Measurements from ENCODE around the gene LRRN2.

The LRRN2 gene

DNA sequence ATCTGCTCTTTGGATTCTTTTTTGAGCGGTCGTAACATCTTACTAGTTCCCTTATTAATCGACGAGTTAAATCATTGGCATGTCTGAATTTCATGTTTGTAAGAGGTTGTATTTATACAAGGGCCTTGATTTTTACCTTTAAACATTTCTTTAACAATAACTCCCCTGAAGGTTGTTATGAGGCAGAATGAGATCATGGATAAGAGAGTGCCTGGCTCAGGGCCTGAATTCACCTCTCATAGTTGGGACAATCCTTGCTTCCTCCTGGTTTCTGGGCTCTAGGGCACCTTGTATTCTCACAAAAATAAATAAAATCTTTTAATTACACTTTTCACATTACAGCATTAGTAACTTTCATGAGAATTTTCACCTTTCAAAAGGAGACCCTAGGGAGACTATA lies 113.9 kb downstream of the LRRN2 start:
- TF ChIP-seq TAF1 (IDR thresholded peaks at IDR 0.05; ENCODE audit: borderline replicate concordance, insufficient read depth, low read length) (no peak), SIN3A (IDR thresholded peaks at IDR 0.05; ENCODE audit: borderline replicate concordance, insufficient read depth, low read length) (no peak), POLR2AphosphoS5 (IDR thresholded peaks at IDR 0.05; ENCODE audit: low read depth, low read length) (no peak), FOXP2 (optimal IDR thresholded peaks at IDR 0.05; ENCODE audit: borderline replicate concordance, extremely low read depth, extremely low read length, insufficient read depth) (no peak)
- TF ChIP-seq, protein P1, sequence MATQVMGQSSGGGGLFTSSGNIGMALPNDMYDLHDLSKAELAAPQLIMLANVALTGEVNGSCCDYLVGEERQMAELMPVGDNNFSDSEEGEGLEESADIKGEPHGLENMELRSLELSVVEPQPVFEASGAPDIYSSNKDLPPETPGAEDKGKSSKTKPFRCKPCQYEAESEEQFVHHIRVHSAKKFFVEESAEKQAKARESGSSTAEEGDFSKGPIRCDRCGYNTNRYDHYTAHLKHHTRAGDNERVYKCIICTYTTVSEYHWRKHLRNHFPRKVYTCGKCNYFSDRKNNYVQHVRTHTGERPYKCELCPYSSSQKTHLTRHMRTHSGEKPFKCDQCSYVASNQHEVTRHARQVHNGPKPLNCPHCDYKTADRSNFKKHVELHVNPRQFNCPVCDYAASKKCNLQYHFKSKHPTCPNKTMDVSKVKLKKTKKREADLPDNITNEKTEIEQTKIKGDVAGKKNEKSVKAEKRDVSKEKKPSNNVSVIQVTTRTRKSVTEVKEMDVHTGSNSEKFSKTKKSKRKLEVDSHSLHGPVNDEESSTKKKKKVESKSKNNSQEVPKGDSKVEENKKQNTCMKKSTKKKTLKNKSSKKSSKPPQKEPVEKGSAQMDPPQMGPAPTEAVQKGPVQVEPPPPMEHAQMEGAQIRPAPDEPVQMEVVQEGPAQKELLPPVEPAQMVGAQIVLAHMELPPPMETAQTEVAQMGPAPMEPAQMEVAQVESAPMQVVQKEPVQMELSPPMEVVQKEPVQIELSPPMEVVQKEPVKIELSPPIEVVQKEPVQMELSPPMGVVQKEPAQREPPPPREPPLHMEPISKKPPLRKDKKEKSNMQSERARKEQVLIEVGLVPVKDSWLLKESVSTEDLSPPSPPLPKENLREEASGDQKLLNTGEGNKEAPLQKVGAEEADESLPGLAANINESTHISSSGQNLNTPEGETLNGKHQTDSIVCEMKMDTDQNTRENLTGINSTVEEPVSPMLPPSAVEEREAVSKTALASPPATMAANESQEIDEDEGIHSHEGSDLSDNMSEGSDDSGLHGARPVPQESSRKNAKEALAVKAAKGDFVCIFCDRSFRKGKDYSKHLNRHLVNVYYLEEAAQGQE (IDR thresholded peaks at IDR 0.05; ENCODE audit: insufficient read depth in 1 of 2, low read depth in 2 of 2, low read length in 2 of 2): no peak

DNA sequence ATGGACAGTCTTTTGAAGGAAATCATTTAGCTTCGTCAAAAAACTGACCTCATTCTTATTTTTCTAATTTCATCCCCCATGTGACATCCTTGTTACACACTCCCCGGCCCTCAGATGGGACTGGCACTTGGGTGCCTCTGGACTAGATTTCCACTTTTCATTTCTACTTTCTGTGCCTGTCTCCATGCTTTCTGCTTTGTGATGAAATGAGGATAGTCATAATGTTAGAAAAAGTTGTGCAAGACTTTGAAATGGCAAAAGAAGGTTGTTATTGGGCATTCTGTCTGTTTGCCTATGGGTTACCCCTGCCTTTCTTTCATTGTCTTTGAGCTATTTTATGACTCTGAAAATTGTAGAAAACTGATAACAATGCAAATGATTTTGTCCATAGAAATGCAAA lies 114.4 kb downstream of the LRRN2 start:
- TF ChIP-seq FOXP2 (optimal IDR thresholded peaks at IDR 0.05; ENCODE audit: borderline replicate concordance, extremely low read depth, extremely low read length, insufficient read depth): no peak
- TF ChIP-seq SIN3A (IDR thresholded peaks at IDR 0.05; ENCODE audit: borderline replicate concordance, insufficient read depth, low read length): no peak
- no peak for TF ChIP-seq TAF1 (IDR thresholded peaks at IDR 0.05; ENCODE audit: borderline replicate concordance, insufficient read depth, low read length)
- TF ChIP-seq, protein P1 (IDR thresholded peaks at IDR 0.05; ENCODE audit: insufficient read depth in 1 of 2, low read depth in 2 of 2, low read length in 2 of 2): no peak
- TF ChIP-seq POLR2AphosphoS5 (IDR thresholded peaks at IDR 0.05; ENCODE audit: low read depth, low read length): no peak

DNA sequence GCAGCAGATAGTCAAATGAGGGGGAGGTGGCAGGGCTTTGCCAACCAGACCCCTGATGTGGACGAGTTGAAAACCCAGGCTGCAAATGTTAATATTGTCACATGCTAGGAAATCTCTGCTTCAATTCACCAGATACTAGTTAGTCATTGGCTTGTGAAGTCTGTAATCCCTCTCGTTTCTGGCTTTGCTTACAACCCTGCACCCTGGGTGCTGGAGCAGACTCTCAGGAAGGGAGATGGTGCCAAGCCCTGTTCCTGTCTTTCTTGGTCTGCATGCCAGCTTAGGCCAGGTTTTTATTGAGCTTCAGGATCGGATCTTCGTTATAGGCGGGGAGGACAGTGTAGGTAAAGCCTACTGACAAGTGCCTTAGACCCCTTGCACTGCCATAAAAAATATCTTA lies 116.1 kb downstream of the LRRN2 start:
- no peak for TF ChIP-seq FOXP2 (optimal IDR thresholded peaks at IDR 0.05; ENCODE audit: borderline replicate concordance, extremely low read depth, extremely low read length, insufficient read depth)
- no peak for TF ChIP-seq TAF1 (IDR thresholded peaks at IDR 0.05; ENCODE audit: borderline replicate concordance, insufficient read depth, low read length)
- TF ChIP-seq POLR2AphosphoS5 (IDR thresholded peaks at IDR 0.05; ENCODE audit: low read depth, low read length): no peak
- TF ChIP-seq, protein P1 (IDR thresholded peaks at IDR 0.05; ENCODE audit: insufficient read depth in 1 of 2, low read depth in 2 of 2, low read length in 2 of 2): no peak
- TF ChIP-seq SIN3A (IDR thresholded peaks at IDR 0.05; ENCODE audit: borderline replicate concordance, insufficient read depth, low read length): no peak

DNA sequence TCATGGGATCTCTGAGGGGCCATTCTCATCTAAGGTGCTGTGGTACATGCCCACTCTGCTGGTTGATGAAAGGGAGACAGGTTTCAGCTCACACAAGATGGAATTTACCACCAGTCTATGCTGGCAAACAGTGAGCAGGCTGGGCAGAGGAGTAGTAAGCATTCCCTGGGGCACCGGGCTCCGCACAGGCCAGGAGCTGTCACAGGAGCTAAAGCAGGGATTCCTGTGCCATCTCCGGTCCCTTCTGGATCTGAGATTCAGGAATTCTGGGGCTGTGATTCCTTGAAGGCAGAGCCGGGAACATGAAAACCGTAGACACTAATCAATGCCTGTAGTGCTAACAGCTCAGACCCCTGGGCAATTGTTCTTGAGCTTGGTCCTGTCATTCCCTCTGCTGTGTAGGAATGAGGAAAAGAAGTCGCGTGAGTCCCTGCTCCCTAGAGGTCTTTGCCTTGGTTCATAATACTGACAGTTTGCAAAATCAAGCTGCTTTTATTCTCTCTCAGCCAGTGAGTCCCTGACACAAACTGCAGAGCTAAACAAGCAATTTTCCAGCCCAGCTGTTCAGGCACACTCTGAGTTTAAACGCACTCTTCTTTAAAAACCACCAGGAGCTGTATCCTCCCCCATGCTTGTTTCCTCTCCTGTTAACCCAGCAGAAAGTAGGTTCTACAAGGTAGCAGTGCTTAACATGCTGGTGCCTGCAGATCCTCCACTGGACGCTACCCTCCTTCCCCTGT lies 116.8 kb downstream of the LRRN2 start:
- TF ChIP-seq, protein P1 (IDR thresholded peaks at IDR 0.05; ENCODE audit: insufficient read depth in 1 of 2, low read depth in 2 of 2, low read length in 2 of 2): no peak
- no peak for TF ChIP-seq FOXP2 (optimal IDR thresholded peaks at IDR 0.05; ENCODE audit: borderline replicate concordance, extremely low read depth, extremely low read length, insufficient read depth)
- no peak for TF ChIP-seq SIN3A (IDR thresholded peaks at IDR 0.05; ENCODE audit: borderline replicate concordance, insufficient read depth, low read length)
- TF ChIP-seq POLR2AphosphoS5 (IDR thresholded peaks at IDR 0.05; ENCODE audit: low read depth, low read length): no peak
- TF ChIP-seq TAF1 (IDR thresholded peaks at IDR 0.05; ENCODE audit: borderline replicate concordance, insufficient read depth, low read length): no peak

Data from PFSK-1 (cell line).